ENCODE data around the gene KRT7.

KRT7 gene

GRCh38 chr12:52193532-52193931, 39.5 kb upstream of the KRT7 start:
- TF ChIP-seq POLR2A (IDR thresholded peaks at IDR 0.05; ENCODE audit: low read length) = no peak
- TF ChIP-seq GATA1 (IDR thresholded peaks at IDR 0.05; ENCODE audit: low read depth, low read length) = no peak

GRCh38 chr12:52193991-52194390, 39.1 kb upstream of the KRT7 start:
- DNase-seq = no peak
- no peak for TF ChIP-seq POLR2A (IDR thresholded peaks at IDR 0.05; ENCODE audit: low read length)
- TF ChIP-seq GATA1 (IDR thresholded peaks at IDR 0.05; ENCODE audit: low read depth, low read length) = no peak

More at GRCh38 chr12:52193532-52193931, 39.5 kb upstream of the KRT7 start:
- no peak for DNase-seq

- TF ChIP-seq POLR2A (IDR thresholded peaks at IDR 0.05; ENCODE audit: low read length) (peak; percentile 41), GATA1 (IDR thresholded peaks at IDR 0.05; ENCODE audit: low read depth, low read length) (no peak)
Observed at GRCh38 chr12:52195065-52195730, 37.8 kb upstream of the KRT7 start.

GRCh38 chr12:52197371-52198231, 35.4 kb upstream of the KRT7 start:
- TF ChIP-seq GATA1 (IDR thresholded peaks at IDR 0.05; ENCODE audit: low read depth, low read length) = no peak
- no peak for TF ChIP-seq POLR2A (IDR thresholded peaks at IDR 0.05; ENCODE audit: low read length)
- no peak for DNase-seq

More at GRCh38 chr12:52195065-52195730, 37.8 kb upstream of the KRT7 start:
- no peak for DNase-seq

GRCh38 chr12:52198454-52199215, 34.4 kb upstream of the KRT7 start:
- no peak for DNase-seq
- no peak for TF ChIP-seq GATA1 (IDR thresholded peaks at IDR 0.05; ENCODE audit: low read depth, low read length)
- TF ChIP-seq POLR2A (IDR thresholded peaks at IDR 0.05; ENCODE audit: low read length) = no peak

- TF ChIP-seq POLR2A (IDR thresholded peaks at IDR 0.05; ENCODE audit: low read length) = no peak
- TF ChIP-seq GATA1 (IDR thresholded peaks at IDR 0.05; ENCODE audit: low read depth, low read length) = no peak
Observed at GRCh38 chr12:52199294-52199919, 33.6 kb upstream of the KRT7 start.

GRCh38 chr12:52200086-52200780, 32.8 kb upstream of the KRT7 start:
- DNase-seq = peak; percentile 4 to 16

More at GRCh38 chr12:52199294-52199919, 33.6 kb upstream of the KRT7 start:
- no peak for DNase-seq

GRCh38 chr12:52200781-52201450, 32.1 kb upstream of the KRT7 start:
- TF ChIP-seq GATA1 (IDR thresholded peaks at IDR 0.05; ENCODE audit: low read depth, low read length) (no peak), POLR2A (IDR thresholded peaks at IDR 0.05; ENCODE audit: low read length) (no peak)
- no peak for DNase-seq

More at GRCh38 chr12:52200086-52200780, 32.8 kb upstream of the KRT7 start:
- TF ChIP-seq POLR2A (IDR thresholded peaks at IDR 0.05; ENCODE audit: low read length) (no peak), GATA1 (IDR thresholded peaks at IDR 0.05; ENCODE audit: low read depth, low read length) (no peak)

GRCh38 chr12:52201451-52201839, 31.6 kb upstream of the KRT7 start:
- no peak for DNase-seq
- TF ChIP-seq POLR2A (IDR thresholded peaks at IDR 0.05; ENCODE audit: low read length) (no peak), GATA1 (IDR thresholded peaks at IDR 0.05; ENCODE audit: low read depth, low read length) (no peak)

GRCh38 chr12:52202361-52203078, 30.5 kb upstream of the KRT7 start:
- no peak for TF ChIP-seq POLR2A (IDR thresholded peaks at IDR 0.05; ENCODE audit: low read length)
- no peak for TF ChIP-seq GATA1 (IDR thresholded peaks at IDR 0.05; ENCODE audit: low read depth, low read length)
- no peak for DNase-seq

- no peak for TF ChIP-seq POLR2A (IDR thresholded peaks at IDR 0.05; ENCODE audit: low read length)
- TF ChIP-seq GATA1 (IDR thresholded peaks at IDR 0.05; ENCODE audit: low read depth, low read length) = no peak
- peak in 1 of 2 experiments; percentile 10 for DNase-seq
Observed at GRCh38 chr12:52203079-52203921, 29.7 kb upstream of the KRT7 start.
